Aorta (tissue), 5 donors: Measurements from ENCODE around the gene POFUT2. TPM values are rescaled to one million over a fixed set of nuclear protein-coding genes. Genes with fewer than 3 reads are reported as not detected.

Source experiments
- ATAC-seq: fragments of 200-7000 bp; cut with Tn5 transposase; one replicate; pipeline ENCODE4 v1.9.1; 2022; ENCODE audit warnings: moderate library complexity; ENCODE audit not compliant: low FRiP score
- DNase-seq, 2 donors: peaks; one replicate each; pipeline ENCODE4 v3.0.0-alpha.2; 2020
- H3K27ac ChIP-seq, 2 donors: one replicate each; pipeline ENCODE4 v1.5.1; 2013; ENCODE audit warnings: low read length in 2 of 2, mild to moderate bottlenecking in 2 of 2, moderate library complexity in 2 of 2, control low read depth in 1 of 2, inconsistent platforms in 1 of 2, low read depth in 1 of 2
- H3K27me3 ChIP-seq, 2 donors: one replicate each; pipeline ENCODE4 v1.6.1; 2013; ENCODE audit warnings: control low read depth in 1 of 2, low read length in 1 of 2, mild to moderate bottlenecking in 1 of 2, moderate library complexity in 1 of 2; ENCODE audit not compliant: insufficient read depth in 2 of 2, control insufficient read depth in 1 of 2
- H3K36me3 ChIP-seq, 2 donors: one replicate each; pipeline ENCODE4 v1.6.1; 2013; ENCODE audit warnings: control low read depth in 1 of 2, low read length in 1 of 2, mild to moderate bottlenecking in 1 of 2; ENCODE audit not compliant: insufficient read depth in 2 of 2, control insufficient read depth in 1 of 2
- H3K4me1 ChIP-seq, 2 donors: one replicate each; pipeline ENCODE4 v1.6.1; 2013; ENCODE audit warnings: low read length in 2 of 2, control low read depth in 1 of 2, mild to moderate bottlenecking in 1 of 2, moderate library complexity in 1 of 2; ENCODE audit not compliant: insufficient read depth in 2 of 2, control insufficient read depth in 1 of 2
- H3K4me3 ChIP-seq, 2 donors: one replicate each; pipeline ENCODE4 v1.5.1; 2013; ENCODE audit warnings: low read length in 2 of 2, control low read depth in 1 of 2, mild to moderate bottlenecking in 1 of 2
- H3K9me3 ChIP-seq: one replicate; pipeline ENCODE4 v1.6.1; 2013; ENCODE audit warnings: mild to moderate bottlenecking, low read length; ENCODE audit not compliant: control insufficient read depth
- WGBS, 2 donors: extraction: QIAGEN DNeasy Blood & Tissue Kit; methylation state at CpG; one replicate each; pipeline ENCODE4 v1.1.7; 2013; 5-methylcytosine and 5-hydroxymethylcytosine counted together
- intact Hi-C, 2 donors: fragments of 100-400 bp; cut with DNase I; formaldehyde crosslinking; loops; one replicate each; pipeline versions ENCODE4 v1.14.2 to v1.15.0; 2022
- polyA plus RNA-seq, 2 donors: library from polyadenylated mRNA; stranded (reverse); fragments of 200-250 nt; gene quantifications; one replicate each; pipeline ENCODE4 v1.2.3, GENCODE V29; 2013
- total RNA-seq, 2 donors: library from RNA; stranded (reverse); fragmentation: NEBNext Ultra II Directional; extraction: Animal tissue kit (Norgen Biotek cat#: 25700); gene quantifications; one replicate each; pipeline ENCODE4 v1.2.1, GENCODE V29; 2021
- donor health status: healthy with polysubstance abuse.
- donor health status: Bipolar disorder and iron deficiency.
- donor health status: DM: no; HTN: no; CAD: no.
- donor health status: DM: no; HTN: no; CAD: no.
- donor health status: DM: yes; HTN: yes; CAD: no.

The POFUT2 gene
- total and polyA plus RNA-seq, 4 donors: 12.6 to 52.2 (median 42.4) TPM

DNA sequence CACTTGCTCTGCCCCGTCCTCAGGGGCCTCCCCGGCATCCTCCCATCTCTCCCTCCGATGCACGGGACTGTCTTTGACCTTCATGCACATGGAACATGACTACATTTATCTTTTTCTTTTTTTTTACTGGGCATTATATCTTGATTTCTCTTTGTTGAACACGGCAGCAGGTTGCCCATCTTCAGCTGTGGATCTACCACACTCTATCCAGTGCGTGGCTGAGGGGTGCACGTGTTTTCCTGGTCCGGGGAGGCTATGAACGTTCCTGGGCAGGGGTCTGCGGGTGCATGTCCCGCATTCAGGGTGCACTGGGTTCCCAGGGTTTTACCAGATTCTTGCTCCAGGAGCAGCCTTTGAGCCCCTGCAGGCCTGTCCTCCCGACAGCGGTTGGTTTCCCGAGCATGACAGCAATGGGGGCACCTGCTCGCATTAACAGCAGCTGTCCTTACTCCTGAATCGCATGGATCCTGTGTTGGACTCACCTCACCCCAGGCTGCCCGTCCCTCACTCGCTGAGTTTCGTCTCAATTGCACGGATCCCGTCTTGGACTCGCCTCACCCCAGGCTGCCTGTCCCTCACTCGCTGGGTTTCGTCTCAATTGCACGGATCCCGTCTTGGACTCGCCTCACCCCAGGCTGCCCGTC, 7.4 kb downstream of the POFUT2 start:
- intact Hi-C loops: loop anchor here in 1 of 2 donors (10.0 kb wide), 1 partner anchor 135 kb away; no protein-coding TSS in a partner anchor
- 94 to 95% methylated on average over 28 of the region's 28 CpGs for WGBS, 2 donors

DNA sequence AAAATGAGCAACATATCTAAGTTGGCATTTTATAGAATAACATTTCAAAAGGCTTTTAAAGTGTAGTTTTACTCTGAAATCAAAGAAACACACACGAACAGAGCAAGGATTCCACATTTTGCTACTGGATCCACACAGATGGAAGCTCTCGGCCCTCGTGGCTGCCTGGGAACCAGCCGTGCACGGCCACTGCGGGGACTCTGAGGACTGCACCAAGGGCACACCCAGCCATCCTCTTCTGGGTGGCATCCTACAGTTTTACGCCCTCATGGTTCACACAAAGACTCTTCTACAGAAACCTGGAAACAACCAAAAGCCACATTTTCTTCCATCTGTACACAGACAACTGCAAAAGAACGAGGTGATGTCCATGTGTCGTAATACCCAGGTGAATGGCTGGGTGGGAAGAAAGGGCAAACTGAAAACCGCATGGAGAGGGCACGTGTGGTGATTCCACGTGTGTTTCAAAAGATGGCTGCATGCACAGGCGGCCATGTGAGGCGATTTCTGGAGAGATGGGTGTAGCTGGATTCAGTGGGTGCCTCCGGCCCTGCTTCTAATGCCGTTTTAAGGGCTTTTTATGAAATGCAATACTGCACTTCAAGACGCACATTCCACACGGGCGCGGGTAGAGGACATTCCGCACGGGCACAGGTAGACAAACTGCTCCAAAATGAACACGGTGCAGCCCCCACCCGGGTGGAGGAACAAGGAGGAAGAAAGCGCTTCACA, 8.1 kb downstream of the POFUT2 start:
- no peak overlapping the region for H3K27ac ChIP-seq
- intact Hi-C loops: loop anchor here in 1 of 2 donors (10.0 kb wide), 1 partner anchor 135 kb away; no protein-coding TSS in a partner anchor
- WGBS, 2 donors: 87% methylated on average over 25 of the region's 25 CpGs
- ATAC-seq (no peak), DNase-seq (no peak)
- H3K27me3 ChIP-seq: no peaks in the 10 kb centered on the region
- H3K36me3 ChIP-seq: peaks cover 6 to 7% of the 10 kb centered on the region in 2 donors
- no peaks in the 10 kb centered on the region for H3K4me1 ChIP-seq
- no peak overlapping the region for H3K4me3 ChIP-seq
- no peaks in the 10 kb centered on the region for H3K9me3 ChIP-seq

More for the DNA sequence above, 7.4 kb downstream of the POFUT2 start:
- no peaks in the 10 kb centered on the region for H3K4me1 ChIP-seq
- H3K4me3 ChIP-seq: no peak overlapping the region
- H3K36me3 ChIP-seq: peaks cover 5 to 8% of the 10 kb centered on the region in 2 donors
- H3K27me3 ChIP-seq: no peaks in the 10 kb centered on the region
- DNase-seq (no peak), ATAC-seq (no peak)
- H3K9me3 ChIP-seq: no peaks in the 10 kb centered on the region
- H3K27ac ChIP-seq: no peak overlapping the region

DNA sequence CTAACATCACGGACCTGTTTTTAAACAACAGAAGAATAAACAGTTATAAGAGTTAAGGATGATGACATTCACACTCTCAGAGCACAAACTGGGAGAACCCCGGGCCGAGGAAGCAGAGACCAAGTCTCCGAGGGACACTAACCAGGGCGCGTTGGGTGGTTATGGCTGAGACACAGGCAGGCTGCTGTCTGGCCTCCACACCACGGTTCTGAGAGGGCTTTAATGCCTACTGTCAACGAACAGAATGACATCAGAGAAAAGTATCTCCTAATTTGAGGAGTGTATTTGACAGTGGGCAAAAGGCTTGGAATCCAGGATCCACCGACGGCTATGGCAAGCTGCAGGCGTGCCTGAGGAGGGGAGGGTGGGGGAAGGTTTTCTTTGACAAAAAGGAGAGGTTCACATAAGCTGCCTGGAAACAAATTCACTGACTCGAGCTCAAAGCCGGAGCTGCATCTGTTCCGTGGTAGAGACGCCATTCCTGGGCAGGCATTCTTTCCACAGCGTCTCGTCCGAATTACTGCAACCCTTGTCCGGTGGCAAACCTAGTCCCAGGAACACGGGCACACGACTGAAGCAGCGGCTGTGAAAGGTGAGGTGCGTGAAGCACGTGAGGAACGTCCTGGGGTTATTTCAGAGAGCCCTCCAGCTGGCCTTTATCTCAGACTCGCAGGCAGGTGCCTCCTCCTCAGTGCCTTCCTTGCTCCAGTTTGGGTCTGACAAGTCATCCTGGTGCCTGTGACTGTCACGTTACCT, 9.4 kb downstream of the POFUT2 start:
- Histone ChIP-seq H3K9me3 (no peaks in the 10 kb centered on the region), H3K4me1 (no peaks in the 10 kb centered on the region), H3K27ac (no peak overlapping the region), H3K4me3 (no peak overlapping the region), H3K36me3 (peaks cover 6 to 7% of the 10 kb centered on the region in 2 donors), H3K27me3 (no peaks in the 10 kb centered on the region)
- ATAC-seq (no peak), DNase-seq (no peak)
- 87% methylated on average over 27 of the region's 27 CpGs for WGBS, 2 donors
- intact Hi-C loops: no loop called here

DNA sequence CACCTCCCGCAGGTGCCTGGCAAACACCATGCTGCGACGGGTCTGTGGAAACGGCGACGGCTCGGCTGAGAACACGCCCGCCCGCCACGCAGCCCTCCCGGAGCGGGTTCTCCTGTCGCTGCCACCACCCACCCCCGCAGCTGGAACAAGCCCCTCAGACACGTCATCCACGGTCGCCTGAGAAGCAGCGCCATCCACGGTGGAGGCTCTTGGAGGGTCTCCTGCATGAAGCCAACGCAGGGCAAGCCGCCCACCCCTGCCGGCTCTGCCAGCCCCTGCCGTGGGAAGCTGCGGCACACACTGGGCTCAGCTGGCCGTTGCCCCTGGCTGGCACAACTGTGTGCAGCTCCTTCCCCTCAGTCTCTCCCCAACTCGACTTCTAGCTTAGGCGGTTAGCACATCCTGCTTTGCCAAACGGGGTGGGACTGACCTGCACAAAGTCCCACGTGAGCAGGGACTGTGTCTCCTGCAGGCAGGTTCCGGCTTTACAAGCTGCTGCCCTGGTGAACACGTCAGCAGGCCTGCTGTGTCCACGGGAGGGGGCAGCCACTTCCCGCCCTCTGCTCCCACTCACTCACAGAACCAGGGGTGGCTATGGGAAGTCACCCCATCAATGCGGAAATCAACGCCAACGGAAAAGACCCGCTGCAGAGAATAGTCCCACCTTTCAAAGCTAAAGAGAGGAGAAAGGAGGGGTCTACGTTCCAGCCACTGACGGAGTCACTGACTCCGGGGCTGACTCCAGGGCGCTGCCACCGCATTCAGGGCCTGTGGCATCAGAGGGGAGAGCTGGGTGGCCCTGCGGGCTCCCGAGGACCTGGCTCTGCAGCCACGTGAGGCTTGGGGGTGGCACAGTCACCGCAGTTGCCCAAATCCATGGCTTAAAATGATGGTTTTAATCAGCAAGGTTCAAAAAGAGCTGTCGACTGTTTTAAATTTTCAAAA, 10.3 kb downstream of the POFUT2 start:
- intact Hi-C loops: no loop called here
- no peaks in the 10 kb centered on the region for H3K9me3 ChIP-seq
- H3K27me3 ChIP-seq: no peaks in the 10 kb centered on the region
- no peaks in the 10 kb centered on the region for H3K4me1 ChIP-seq
- no peak overlapping the region for H3K4me3 ChIP-seq
- ATAC-seq (peak; percentile 22), DNase-seq (peak in 1 of 2 donors; percentile 71)
- peaks cover 6 to 7% of the 10 kb centered on the region in 2 donors for H3K36me3 ChIP-seq
- no peak overlapping the region for H3K27ac ChIP-seq
- 92 to 93% methylated on average over 48 of the region's 48 CpGs for WGBS, 2 donors

DNA sequence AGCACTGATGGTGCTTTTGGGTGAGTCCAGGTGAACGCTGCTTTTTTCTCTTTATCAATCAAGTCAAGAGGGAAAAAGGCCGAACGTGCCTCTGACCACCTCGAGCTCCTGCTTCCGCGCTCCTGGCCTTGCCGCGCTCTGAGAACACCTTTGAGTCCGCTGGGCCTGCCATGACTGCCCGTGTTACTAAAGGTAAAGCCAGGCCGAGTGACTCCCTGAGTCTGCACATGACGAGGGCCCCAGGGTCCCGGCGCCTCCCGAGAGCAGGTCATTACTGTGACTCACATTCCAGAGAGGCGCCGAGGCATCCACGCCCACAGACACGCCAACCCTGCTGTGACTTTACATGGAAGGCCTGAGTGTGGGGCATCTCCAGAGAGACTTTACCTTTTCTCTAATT, 11.1 kb downstream of the POFUT2 start:
- 94% methylated on average over 19 of the region's 19 CpGs for WGBS, 2 donors
- peak; percentile 19 for ATAC-seq
- no peaks in the 10 kb centered on the region for H3K9me3 ChIP-seq
- no peak overlapping the region for H3K4me3 ChIP-seq
- H3K27ac ChIP-seq: no peak overlapping the region
- H3K27me3 ChIP-seq: no peaks in the 10 kb centered on the region
- H3K4me1 ChIP-seq: no peaks in the 10 kb centered on the region
- H3K36me3 ChIP-seq: peaks cover 6 to 7% of the 10 kb centered on the region in 2 donors
- peak in 1 of 2 donors; percentile 70 for DNase-seq
- intact Hi-C loops: no loop called here

DNA sequence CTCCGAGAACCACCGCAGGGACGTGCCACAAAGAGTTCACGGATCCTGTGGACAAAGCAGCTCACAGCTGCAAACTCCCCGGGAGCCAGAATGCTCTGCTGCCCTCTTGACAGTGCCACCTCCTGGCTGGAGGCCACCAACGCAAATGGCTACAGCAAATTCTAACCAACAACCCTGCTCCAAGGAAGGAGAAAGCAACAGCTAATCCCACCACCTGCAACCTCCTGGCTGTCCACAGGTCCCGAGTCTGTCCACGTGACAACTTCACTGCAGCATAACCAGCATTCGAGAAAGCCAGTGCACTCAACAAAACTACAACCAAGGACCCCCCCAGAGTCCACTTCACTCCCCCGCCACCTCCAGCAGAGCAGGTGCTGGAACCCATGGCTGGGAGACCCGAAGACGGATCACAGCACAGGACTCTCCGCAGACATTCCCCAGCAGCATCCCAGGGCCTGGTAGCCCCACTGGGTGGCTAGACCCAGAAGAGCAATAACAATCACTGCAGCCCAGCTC, 17.3 kb downstream of the POFUT2 start:
- no peaks in the 10 kb centered on the region for H3K4me1 ChIP-seq
- 95 to 96% methylated on average over 13 of the region's 13 CpGs for WGBS, 2 donors
- H3K4me3 ChIP-seq: no peak overlapping the region
- DNase-seq (peak in 1 of 2 donors; percentile 73), ATAC-seq (no peak)
- no peaks in the 10 kb centered on the region for H3K27me3 ChIP-seq
- intact Hi-C loops: no loop called here
- no peak overlapping the region for H3K27ac ChIP-seq
- H3K9me3 ChIP-seq: no peaks in the 10 kb centered on the region
- H3K36me3 ChIP-seq: peaks cover 2 to 3% of the 10 kb centered on the region in 2 donors

DNA sequence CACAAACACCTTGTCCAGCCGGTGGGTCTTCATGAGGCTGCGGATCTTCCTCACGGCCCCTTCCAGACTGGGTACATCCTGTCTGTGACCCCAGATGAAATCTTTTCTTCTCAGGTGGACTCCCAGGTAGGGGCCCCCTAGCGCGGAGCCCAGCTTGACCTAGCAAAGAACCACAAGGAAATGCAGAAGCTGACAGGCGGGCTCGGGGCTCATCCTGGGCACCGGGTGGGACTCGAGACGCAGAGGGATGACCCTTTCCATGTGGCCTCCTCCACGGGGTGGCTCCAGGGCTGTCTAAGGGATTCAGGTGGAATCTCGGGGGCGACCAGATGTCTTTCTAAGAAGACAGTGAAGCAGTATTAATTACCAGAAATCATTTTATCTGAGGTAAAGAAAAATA, 17.8 kb downstream of the POFUT2 start:
- H3K27ac ChIP-seq: no peak overlapping the region
- H3K9me3 ChIP-seq: no peaks in the 10 kb centered on the region
- WGBS, 2 donors: 94 to 96% methylated on average over 13 of the region's 13 CpGs
- no peak overlapping the region for H3K4me3 ChIP-seq
- intact Hi-C loops: no loop called here
- DNase-seq (peak in 1 of 2 donors; percentile 58), ATAC-seq (no peak)
- no peaks in the 10 kb centered on the region for H3K27me3 ChIP-seq
- no peaks in the 10 kb centered on the region for H3K4me1 ChIP-seq
- H3K36me3 ChIP-seq: peaks cover 2 to 6% of the 10 kb centered on the region in 2 donors

DNA sequence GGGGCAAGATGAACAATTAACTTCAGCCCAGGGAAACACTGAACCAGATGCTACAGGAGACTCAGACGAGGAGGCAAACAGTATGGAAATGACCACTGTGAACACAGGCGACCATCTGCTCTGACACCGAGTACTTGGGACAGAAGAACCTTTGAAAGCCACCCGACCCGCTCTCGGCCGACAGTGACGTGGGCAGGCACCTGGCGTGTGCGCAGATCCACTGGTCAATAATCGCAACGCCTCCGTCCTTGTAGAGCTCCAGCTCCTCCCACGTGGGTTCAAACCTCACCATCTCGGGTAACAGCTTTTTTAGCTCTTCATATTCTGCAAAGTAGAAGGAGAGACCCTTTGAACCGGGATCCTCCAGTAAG, 20.3 kb downstream of the POFUT2 start:
- peaks cover 0 to 6% of the 10 kb centered on the region in 2 donors for H3K36me3 ChIP-seq
- intact Hi-C loops: no loop called here
- H3K4me1 ChIP-seq: no peaks in the 10 kb centered on the region
- no peak overlapping the region for H3K4me3 ChIP-seq
- ATAC-seq (no peak), DNase-seq (peak in 1 of 2 donors; percentile 56)
- 94% methylated on average over 16 of the region's 16 CpGs for WGBS, 2 donors
- H3K9me3 ChIP-seq: no peaks in the 10 kb centered on the region
- no peak overlapping the region for H3K27ac ChIP-seq
- H3K27me3 ChIP-seq: no peaks in the 10 kb centered on the region
